Activated CD8-positive, alpha-beta T cell treated with anti-CD3 and anti-CD28 coated beads, Interleukin-2, amount 10 ng/mL, durations not matched to agents 7 days and 5 days (primary cell): ENCODE measurements around the gene ASTN1. TPM values are rescaled to one million over a fixed set of nuclear protein-coding genes. Genes with fewer than 3 reads are reported as not detected.

Experiments
- ATAC-seq: fragments of 150-1000 bp; cut with Tn5 transposase; one replicate; pipeline ENCODE4 v1.10.0; 2021; ENCODE audit warnings: moderate library complexity
- CTCF ChIA-PET: fragments of 350-600 bp; sonication (Branson Sonifier 250); formaldehyde crosslinking; loops from one replicate; lab custom pipeline; 2021; ENCODE audit warnings: antibody characterized with exemption; lab: Charles Lee
- POLR2A ChIA-PET: fragments of 350-600 bp; sonication (Branson Sonifier 250); formaldehyde crosslinking; loops from one replicate; lab custom pipeline; 2021; ENCODE audit warnings: antibody characterized with exemption; lab: Charles Lee
- DNase-seq: peaks from one replicate; pipeline ENCODE4 v3.0.0-alpha.2; 2020
- H3K27ac Mint-ChIP-seq: one replicate; pipeline ENCODE4 v1.8.0; 2021; ENCODE audit warnings: mild to moderate bottlenecking, mixed read lengths
- H3K27me3 Mint-ChIP-seq: one replicate; pipeline ENCODE4 v1.8.0; 2021; ENCODE audit warnings: low read depth, mixed read lengths
- H3K36me3 Mint-ChIP-seq: one replicate; pipeline ENCODE4 v1.8.0; 2021; ENCODE audit warnings: low read depth, mixed read lengths
- H3K4me1 Mint-ChIP-seq: one replicate; pipeline ENCODE4 v1.8.0; 2021; ENCODE audit warnings: low read depth, mixed read lengths
- H3K4me3 Mint-ChIP-seq: one replicate; pipeline ENCODE4 v1.8.0; 2021; ENCODE audit warnings: mild to moderate bottlenecking, mixed read lengths
- H3K9me3 Mint-ChIP-seq: one replicate; pipeline ENCODE4 v1.8.0; 2022; ENCODE audit warnings: mixed read lengths; ENCODE audit not compliant: insufficient read depth
- microRNA-seq: library from miRNA; unstranded; fragments of <30 nt; microRNA quantifications from one replicate; pipeline ENCODE4 v1.2.0, GENCODE V29; 2022
- total RNA-seq, 2 experiments: library from RNA; stranded (reverse); gene quantifications; one replicate each; pipeline ENCODE4 v1.2.3, GENCODE V29; 2021

Gene ASTN1
- total RNA-seq, 2 experiments from 2014 or later: not detected

GRCh38 chr1:176811511-176812288, 352.8 kb downstream of the ASTN1 start:
- no peak overlapping the region for H3K27ac Mint-ChIP-seq
- H3K4me3 Mint-ChIP-seq: no peak overlapping the region
- ChIA-PET CTCF (no interaction called here), POLR2A (no interaction called here)
- no peaks in the 10 kb centered on the region for H3K36me3 Mint-ChIP-seq
- no peaks in the 10 kb centered on the region for H3K27me3 Mint-ChIP-seq
- no peak for ATAC-seq
- no peaks in the 10 kb centered on the region for H3K4me1 Mint-ChIP-seq
- H3K9me3 Mint-ChIP-seq: no peaks in the 10 kb centered on the region
- no peak for DNase-seq

- ChIA-PET POLR2A (no interaction called here), CTCF (no interaction called here)
- Mint-ChIP-seq H3K9me3 (no peaks in the 10 kb centered on the region), H3K4me1 (no peaks in the 10 kb centered on the region), H3K4me3 (no peak overlapping the region), H3K27me3 (no peaks in the 10 kb centered on the region), H3K27ac (no peak overlapping the region), H3K36me3 (no peaks in the 10 kb centered on the region)
- no peak for DNase-seq
- ATAC-seq: no peak
These were observed 355.2 kb downstream of the ASTN1 start for GRCh38 chr1:176809292-176809691.

Small RNA genes lying within 50 kb of the gene (microRNA-seq; reads per million reads assigned to microRNA genes)
- gene MIR488: not detected

Other genes with a start within 250 kb of the ASTN1 start
- gene BRINP2, start 6.2 kb upstream of the ASTN1 start, total RNA-seq: not detected